GM19043 (cell line): ENCODE data around the gene ITPR2.
"Not testable (repeated sequence)": the region's sequence is repeated elsewhere in the genome, so short reads cannot be mapped to it uniquely, and the experiment has no call there.

ENCODE experiments used
- ATAC-seq: cut with Tn5 transposase; IDR thresholded peaks from one replicate; pipeline ENCODE4 v1.9.1; 2021; ENCODE audit warnings: low read depth; ENCODE audit not compliant: unreplicated experiment

Gene ITPR2

GRCh38 chr12:26537126-26537525 lies 295.9 kb downstream of the ITPR2 start:
- ATAC-seq, result no peak

- no peak for ATAC-seq
These were observed 297.2 kb downstream of the ITPR2 start for GRCh38 chr12:26535826-26536225.

GRCh38 chr12:26534071-26534470 lies 298.9 kb downstream of the ITPR2 start:
- no peak for ATAC-seq

GRCh38 chr12:26533211-26533610 lies 299.8 kb downstream of the ITPR2 start:
- no peak for ATAC-seq

- ATAC-seq, result no peak
These were observed 302.5 kb downstream of the ITPR2 start for GRCh38 chr12:26530461-26530860.

- no peak for ATAC-seq
These were observed 304.1 kb downstream of the ITPR2 start for GRCh38 chr12:26528943-26529342.

GRCh38 chr12:26527682-26528081 lies 305.3 kb downstream of the ITPR2 start:
- no peak for ATAC-seq

GRCh38 chr12:26524862-26525465 lies 308.0 kb downstream of the ITPR2 start:
- no peak for ATAC-seq

- ATAC-seq, result no peak
These were observed 309.3 kb downstream of the ITPR2 start for GRCh38 chr12:26523708-26524150.

- ATAC-seq, result no peak
These were observed 312.1 kb downstream of the ITPR2 start for GRCh38 chr12:26520869-26521268.

GRCh38 chr12:26520109-26520508 lies 312.9 kb downstream of the ITPR2 start:
- ATAC-seq, result no peak

GRCh38 chr12:26519462-26519861 lies 313.5 kb downstream of the ITPR2 start:
- no peak for ATAC-seq

GRCh38 chr12:26517320-26517719 lies 315.7 kb downstream of the ITPR2 start:
- ATAC-seq, result not testable (repeated sequence)

- no peak for ATAC-seq
These were observed 318.6 kb downstream of the ITPR2 start for GRCh38 chr12:26514364-26514763.

GRCh38 chr12:26513363-26514043 lies 319.5 kb downstream of the ITPR2 start:
- no peak for ATAC-seq

GRCh38 chr12:26512213-26512612 lies 320.8 kb downstream of the ITPR2 start:
- no peak for ATAC-seq

- no peak for ATAC-seq
These were observed 322.7 kb downstream of the ITPR2 start for GRCh38 chr12:26510354-26510674.

- no peak for ATAC-seq
These were observed 325.4 kb downstream of the ITPR2 start for GRCh38 chr12:26507613-26508012.

- no peak for ATAC-seq
These were observed 332.9 kb downstream of the ITPR2 start for GRCh38 chr12:26499979-26500640.

GRCh38 chr12:26496170-26496569 lies 336.8 kb downstream of the ITPR2 start:
- ATAC-seq, result no peak

- no peak for ATAC-seq
These were observed 339.3 kb downstream of the ITPR2 start for GRCh38 chr12:26493656-26494055.

GRCh38 chr12:26492406-26492805 lies 340.6 kb downstream of the ITPR2 start:
- no peak for ATAC-seq
